Hematopoietic multipotent progenitor cell treated with erythropoietin and hydrocortisone succinate and interleukin-3 and kit ligand, for 6 days (in vitro differentiated cells): ENCODE data around the gene CMTM7.
"Not testable (repeated sequence)": the region's sequence is repeated elsewhere in the genome, so short reads cannot be mapped to it uniquely, and the experiment has no call there.

ENCODE experiments used
- DNase-seq: peaks from one replicate; pipeline ENCODE4 v3.0.0-alpha.2; 2015

Gene CMTM7

DNA sequence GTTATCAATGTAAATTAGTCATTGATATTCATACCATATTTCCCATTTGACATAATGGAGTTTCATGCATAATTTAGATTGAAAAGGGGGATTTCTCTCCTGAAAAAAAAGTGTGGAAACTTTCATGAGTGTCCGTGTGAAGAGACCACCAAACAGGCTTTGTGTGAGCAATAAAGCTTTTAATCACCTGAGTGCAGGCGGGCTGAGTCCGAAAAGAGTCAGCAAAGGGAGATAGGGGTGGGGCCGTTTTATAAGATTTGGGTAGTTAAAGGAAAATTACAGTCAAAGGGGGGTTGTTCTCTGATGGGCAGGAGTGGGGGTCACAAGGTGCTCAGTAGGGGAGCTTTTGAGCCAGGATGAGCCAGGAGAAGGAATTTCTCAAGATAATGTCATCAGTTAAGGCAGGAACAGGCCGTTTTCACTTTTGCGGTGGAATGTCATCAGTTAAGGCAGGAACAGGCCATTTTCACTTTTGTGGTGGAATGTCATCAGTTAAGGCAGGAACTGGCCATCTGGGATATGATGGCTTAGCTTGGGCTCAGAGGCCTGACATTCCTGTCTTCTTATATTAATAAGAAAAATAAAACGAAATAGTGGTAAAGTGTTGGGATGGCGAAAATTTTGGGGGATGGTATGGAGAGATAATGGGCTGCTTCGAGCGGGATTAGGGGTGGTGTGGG lies 69.3 kb downstream of the CMTM7 start:
- DNase-seq: not testable (repeated sequence)

DNA sequence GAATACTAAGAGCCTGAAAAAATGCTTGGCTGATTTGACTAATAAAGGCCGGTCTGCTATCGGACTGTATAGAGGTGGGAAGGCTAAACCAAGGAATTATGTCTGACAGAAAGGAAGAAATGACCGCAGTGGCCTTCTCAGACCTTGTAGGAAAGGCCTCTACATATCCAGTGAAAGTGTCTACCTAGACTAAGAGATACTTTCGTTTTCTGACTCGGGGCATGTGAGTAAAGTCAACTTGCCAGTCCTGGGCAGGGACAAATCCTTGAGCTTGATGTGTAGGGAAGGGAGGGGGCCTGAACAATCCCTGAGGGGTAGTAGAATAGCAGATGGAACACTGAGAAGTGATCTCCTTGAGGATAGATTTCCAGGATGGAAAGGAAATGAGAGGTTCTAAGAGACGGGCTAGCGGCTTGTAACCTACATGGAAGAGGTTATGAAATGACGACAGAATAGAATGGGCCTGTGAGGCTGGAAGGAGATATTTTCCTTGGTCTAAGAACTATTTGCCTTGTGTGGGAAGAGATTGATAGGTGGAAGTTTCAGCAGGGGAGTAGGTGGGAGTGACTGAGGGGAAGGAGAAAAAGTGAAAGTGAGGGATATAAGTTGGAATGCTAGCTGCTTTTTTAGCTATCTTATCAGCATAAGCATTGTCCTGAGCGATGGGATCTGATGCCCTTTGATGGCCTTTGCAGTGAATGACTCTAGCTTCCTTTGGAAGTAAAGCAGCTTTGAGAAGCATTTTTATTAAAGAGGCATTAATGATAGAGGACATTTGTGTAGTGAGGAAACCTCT lies 70.7 kb downstream of the CMTM7 start:
- not testable (repeated sequence) for DNase-seq

DNA sequence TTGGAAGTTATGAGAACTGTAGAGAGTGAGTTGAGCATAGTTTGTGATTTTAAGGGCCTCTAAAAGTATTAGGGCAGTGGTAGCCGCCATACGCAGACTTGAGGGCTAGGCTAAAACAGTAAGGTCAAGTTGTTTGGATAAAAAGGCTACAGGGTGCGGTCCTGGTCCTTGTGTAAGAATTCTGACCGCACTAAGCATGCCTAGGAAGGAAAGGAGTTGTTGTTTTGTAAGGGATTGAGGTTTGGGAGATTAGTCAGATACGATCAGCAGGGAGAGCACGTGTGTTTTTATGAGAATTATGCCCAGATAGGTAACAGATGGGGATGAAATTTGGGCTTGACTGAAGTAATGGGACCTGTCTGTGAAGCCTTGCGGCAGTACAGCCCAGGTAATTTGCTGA lies 71.8 kb downstream of the CMTM7 start:
- not testable (repeated sequence) for DNase-seq

DNA sequence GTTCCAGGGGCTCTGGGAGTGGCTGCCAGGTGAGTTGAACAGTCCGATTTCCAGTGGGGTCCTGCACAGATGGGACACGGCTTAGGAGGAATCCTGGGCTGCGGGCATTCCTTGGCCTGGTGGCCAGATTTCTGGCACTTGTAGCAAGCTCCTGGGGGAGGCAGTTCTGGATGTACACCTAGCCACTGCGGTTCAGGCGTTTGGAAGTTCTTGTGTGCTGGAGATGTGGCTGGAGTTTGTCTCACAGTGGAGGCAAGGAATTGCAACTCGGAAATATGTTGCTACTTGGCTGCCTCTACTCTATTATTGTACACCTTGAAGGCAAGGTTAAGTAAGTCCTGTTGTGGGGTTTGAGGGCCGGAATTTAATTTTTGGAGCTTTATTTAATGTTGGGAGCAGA lies 73.1 kb downstream of the CMTM7 start:
- DNase-seq: not testable (repeated sequence)

DNA sequence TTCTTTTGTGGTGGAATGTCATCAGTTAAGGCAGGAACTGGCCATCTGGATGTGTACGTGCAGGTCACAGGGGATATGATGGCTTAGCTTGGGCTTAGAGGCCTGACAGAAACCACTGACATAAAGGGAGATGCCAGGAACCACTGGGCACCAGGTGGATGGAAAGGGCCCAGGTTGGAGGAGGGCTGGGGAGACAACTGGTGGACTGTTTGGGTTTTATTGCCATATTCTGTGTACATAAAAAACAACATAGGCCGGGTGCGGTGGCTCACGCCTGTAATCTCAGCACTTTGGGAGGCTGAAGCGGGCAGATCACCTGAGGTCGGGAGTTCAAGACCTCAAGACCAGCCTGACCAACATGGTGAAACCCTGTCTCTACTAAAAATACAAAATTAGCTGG lies 75.2 kb downstream of the CMTM7 start:
- DNase-seq: not testable (repeated sequence)

DNA sequence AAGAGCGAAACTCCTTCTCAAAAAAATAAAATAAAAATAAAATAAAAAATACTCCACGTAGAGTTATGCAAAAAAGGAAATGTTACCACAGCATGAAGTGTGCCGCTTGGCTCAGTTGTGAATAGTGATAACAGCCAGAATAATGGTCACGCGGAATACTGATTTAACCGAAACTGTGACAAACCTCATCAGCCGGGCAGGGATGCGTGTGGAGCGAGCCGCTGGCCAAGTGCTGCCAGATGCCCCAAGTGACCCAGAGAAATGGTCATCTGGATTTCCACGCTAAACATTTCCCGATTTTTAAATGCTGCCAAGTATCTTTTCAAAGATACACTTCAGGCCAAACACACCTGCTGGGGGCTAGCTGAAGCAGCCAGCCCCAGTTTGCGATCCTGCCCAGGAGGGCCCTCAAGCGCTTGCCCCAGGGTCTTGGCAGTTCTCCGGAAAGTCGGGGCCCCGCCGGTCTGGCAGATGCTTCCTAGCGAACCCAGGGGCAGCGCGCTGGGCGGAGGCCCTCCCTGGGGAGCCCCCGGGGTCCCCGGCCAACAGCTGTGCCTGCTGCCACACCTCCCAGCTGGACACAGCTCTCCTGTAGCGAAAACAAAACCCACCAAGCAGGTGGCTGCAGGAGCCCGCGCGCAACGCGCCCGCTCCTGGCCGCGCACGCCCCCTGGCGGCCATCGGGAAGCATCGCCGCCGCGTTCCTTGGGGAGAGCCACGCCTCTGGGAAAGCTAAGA lies 75.8 kb downstream of the CMTM7 start:
- DNase-seq: peak; percentile 77

DNA sequence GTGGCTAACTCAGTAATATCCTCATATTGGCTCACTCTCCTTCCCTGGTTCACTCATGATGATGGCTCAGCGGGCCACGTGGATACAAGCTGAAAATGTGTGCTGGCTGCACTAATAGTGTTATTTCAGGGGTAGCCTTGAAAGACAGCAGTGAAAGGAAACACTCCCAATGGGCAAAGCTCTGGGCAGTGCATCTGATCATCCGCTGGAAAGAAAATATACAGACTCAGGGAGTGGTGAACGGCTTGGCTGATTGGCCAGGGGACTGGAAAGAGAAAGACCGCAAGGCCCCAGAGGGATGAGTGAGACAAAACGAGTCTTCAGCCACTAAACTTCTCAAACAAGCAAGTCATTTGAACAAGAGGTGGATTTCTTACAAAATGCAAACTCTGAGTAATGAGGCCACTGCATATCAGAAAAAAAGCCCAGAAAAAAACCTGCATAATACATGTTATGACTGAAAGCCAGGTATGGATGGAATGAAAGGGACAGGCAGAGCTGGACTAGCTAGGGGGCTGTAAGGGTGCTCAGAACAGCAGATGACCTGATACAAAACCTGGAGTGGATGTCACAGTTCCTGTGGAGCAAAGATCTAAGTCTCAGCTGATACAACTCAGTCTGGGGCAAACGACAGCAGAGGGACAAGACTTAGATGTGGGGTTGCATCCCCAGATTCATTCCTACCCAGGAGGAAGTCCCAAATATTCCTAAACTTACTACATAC lies 77.7 kb downstream of the CMTM7 start:
- no peak for DNase-seq

DNA sequence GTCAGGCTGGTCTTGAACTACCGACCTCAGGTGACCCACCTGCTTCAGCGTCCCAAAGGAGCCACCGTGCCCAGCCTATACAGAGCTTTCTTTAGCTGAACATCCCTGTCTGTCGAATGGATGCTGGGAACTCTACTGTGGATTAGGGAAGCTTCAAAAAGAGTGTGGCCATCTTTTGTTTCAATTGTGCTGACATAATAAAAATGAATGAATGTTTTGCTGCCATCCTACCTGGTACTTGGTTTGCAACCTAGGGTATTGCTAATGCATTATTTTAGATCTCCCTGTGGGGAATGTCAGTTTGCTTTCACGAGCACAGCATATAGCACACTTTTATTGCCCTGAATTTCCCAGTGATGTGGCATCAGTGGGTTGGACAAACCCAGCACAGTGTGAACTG lies 78.7 kb downstream of the CMTM7 start:
- no peak for DNase-seq

DNA sequence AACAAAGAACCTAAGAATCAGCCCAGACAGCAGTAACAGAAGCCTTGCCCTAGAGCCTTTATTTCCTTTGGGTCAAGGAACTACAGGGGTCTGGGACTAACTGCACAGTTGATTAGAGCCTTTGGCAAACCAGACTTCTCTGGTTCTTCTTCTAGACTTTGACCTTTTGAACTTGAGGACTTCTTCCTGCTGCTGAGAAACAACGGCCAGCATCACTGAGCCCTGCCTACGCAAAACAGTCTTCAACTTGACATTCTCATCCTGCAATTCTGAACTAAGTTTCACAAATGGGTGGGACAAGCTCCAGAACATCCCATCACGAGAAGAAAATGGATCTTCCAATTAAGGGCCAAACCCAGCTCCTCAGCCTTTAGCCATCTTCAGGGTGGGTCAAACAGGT lies 79.6 kb downstream of the CMTM7 start:
- DNase-seq: no peak

DNA sequence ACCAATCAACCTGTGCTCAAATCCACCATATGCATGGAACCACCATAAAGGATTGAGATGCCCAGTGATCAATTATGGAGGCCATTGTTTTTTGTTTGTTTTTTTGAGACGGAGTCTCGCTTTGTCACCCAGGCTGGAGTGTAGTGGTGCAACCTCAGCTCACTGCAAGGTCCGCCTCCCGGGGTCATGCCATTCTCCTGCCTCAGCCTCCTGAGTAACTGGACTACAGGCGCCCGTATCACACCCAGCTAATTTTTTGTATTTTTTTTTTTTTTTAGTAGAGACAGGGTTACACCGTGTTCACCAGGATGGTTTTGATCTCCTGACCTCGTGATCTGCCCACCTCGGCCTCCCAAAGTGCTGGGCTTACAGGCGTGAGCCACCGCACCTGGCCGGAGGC lies 80.5 kb downstream of the CMTM7 start:
- not testable (repeated sequence) for DNase-seq

DNA sequence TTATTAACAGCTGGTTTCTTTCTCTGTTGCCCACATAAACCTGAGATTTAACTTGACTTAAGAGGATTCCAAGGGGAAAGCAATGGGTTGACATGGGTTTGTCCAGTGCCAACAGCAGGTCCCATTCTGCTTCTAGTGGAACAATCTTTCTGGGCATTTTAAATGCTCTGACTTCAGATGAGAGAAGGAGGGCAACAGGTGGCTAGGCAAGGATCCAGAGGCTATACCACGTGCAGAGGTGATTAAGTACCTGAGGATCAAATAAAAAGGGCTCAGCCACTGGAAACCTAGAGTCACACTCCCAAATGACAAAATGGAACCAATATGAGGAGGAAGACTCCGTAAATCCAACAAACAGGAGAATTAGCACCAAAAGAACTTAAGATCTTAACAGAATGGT lies 82.5 kb downstream of the CMTM7 start:
- DNase-seq: no peak

DNA sequence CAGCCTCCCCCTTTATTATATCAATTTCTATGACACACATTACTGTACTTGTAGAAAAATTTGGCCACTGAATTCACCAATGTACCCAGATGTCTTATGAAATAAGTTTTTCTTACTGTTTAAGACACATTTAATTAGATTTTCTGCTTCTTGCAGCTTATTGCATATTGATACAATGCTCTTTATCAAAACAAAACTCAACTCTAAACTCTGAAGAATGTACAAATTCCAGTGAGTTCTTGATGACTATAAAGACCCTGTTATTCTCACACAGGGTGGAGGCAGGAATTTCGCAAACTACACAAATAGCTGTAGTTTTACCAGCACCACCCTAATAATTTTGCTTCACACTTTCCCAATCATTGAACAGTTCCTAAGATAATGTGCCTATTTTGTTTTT lies 89.0 kb downstream of the CMTM7 start:
- no peak for DNase-seq

DNA sequence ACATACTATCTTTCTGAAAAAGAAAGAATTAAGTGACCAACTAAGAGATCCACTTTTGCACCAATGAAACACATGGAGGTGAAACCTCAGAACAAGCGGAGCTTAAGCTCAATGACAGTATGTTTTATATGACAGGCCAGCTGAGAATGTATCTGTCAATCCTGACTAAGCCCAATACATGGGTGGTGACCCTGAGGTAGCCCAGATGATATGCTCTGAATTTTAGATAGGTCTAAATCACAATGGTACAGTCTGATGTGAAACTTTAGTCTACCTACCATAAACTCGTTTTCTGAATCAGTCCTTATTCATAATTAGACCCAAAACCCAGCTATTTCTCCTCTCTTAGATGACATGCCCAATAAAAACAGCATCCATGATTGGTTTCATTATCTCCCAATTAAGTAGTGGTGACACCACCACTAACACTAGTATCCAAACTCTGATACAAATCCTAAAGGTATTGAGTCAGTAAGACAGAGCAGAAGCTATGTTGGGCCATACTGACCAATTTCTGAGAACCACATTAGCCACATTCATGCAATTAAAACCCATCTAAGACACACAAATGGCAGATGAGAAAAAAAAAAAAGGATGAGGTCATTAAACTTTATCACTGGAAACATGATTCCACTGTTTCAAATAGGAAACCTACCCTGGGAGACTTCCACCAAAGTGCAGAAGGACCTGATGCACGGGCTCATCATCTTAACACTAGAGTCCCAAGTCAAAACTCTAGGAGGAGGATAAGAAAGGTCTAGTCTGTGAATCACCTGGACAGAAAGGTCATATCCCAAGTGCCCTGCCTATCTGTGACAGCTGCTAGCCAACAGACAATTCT lies 90.4 kb downstream of the CMTM7 start:
- DNase-seq: no peak

DNA sequence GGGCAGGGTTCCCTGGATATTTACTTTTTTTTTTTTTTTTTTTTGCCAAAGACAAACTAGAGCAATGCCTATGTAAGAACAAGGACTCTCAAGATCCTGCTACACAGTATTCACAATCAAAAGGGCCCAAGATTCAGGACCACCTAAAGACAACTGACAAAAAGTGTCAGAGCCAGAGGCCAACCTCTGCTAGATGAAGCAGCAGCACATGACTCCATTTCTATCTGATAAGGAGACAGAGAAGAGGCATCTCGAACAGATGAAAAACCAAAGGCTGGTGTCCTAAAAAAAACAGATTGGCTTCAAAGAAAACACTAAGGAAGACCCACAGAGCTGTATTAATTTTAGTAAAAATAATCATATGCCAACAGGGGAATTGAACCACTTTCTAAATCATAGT lies 91.0 kb downstream of the CMTM7 start:
- peak; percentile 38 for DNase-seq

DNA sequence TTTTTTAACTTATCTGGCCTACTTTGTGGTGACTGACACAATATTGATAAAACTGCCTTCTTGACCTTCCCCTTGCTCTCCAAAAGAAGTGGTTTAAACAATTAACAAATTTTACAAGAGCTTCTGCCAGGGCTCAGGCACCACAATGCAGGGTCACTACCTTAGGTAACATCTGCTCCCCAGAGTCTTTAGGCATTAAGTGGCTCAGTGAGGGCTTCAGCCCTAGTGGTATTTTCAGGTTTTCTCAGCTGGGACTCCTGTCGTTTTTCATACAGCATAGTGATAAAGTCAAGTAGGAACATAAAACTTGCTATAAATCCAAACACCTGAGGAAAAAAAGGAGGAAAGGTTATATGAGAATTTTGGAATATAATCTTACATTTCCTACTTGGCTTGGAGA lies 92.1 kb downstream of the CMTM7 start:
- DNase-seq: no peak

DNA sequence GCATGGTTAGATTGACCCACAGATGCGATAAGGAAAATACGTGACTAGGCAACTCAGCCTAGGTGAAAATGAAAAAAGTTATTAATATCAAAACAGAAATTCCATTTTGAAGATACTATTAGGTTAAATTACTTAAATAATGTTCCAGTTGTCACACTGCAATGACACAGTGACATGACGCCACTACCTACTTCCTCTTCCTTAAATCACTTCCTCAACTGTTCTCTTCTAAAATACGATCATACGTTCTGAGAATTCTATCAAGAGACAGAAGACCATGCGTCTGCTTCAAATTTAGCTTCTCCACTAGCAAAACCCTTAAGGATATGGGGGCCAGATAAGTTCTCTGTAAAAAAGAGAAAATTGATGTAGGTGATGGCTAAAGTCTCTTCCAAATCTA lies 92.8 kb downstream of the CMTM7 start:
- DNase-seq: peak; percentile 50

DNA sequence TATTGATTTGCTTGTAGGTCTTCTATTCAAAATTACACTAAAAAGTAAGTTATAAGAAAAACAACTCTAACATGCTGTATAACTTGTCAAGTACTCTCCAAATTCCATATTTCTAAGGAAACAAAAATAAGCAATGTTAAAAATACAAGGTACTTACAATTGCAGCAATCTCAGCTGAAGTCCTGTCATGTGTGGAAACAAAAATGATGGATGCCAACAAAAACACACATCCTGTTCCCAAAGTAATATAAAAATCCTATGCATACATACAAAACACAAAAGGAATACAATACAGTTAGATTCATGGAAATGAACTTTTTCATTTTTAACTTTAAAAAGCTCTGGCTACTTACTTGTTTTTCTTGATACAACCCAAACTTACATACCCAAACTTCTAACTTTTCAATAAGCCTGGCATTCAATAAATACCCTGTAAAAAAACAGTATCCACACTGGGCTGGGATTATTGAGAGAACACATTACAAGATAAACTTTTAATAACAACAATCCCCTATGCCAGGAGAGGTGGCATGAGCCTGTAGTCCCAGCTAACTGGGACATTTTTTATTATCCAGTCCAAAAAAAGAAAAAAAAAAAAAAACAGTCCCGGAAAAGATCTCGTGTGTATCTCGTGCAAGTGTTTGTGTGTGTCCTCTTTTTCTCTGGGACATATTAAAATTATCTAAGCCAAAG lies 96.3 kb downstream of the CMTM7 start:
- DNase-seq: no peak

DNA sequence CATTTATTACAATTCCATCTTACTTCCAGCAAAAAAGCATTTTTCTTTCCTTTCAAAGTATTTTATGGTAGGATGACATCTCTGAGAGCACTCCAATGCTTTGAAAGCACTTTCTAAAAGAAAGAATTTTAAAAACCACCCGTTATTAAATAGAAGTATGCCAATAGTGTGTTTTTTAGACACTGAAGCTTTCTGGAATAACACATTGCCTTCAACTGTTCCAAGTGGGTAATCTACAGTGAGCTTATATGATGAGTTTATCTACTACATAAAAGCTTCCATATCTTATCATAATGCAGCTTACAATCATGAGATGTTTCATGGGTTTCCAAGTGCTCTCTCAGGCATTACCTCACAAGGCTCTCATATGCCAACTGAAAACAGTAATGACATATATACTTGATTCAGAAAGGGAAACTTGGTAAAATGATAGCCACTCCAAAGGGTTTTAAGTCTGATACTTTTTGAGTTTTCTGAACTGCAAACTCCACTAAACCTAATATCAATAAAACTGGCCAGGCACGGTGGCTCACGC lies 96.9 kb downstream of the CMTM7 start:
- peak; percentile 27 for DNase-seq

DNA sequence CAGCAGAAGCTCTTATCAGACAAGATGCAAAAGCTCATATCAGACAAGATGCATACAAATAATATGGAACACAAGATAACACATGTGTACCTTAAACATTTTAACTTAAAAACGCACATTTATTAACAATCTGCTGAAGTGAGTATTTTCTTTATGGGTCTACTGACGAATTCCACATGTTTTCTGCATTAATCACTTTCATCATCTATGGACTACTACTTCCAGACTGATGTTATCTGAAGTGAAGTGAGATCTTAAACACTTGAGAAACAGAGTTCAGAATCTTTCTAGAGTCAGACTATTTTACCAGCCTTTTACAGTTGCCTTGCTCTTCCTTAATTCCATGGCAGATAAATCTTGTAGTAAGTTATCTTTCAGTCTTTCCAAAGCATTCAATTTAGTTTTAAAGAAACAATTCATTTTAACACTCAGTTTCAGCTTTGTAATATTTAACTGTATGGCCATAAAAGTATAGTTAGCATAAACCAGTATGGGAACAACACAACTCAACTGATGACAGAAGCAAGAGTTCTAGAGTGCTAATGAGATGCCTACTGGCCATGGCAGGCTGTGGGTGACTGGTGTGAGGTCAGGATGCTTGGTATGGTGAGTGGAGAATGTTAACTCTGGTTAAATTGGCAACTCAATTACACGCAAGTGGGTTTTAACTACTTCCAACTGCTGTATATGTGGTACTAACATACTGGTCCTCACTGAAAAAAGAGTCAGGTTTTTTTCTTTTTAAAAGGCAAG lies 101.2 kb downstream of the CMTM7 start:
- DNase-seq: no peak
